Endothelial cell of umbilical vein (primary cell): ENCODE results near the gene SQOR. TPM values are rescaled to one million over a fixed set of nuclear protein-coding genes. Genes with fewer than 3 reads are reported as not detected.

Experiments
- BruUV-seq: library from RNA; stranded (reverse); fragments of 400-500 nt; replicated peaks from 2 replicates; lab custom pipeline; 2021; lab: Mats Ljungman, UMichigan
- CTCF ChIA-PET: fragments of 300-600, 350-600 bp; sonication (Branson Sonifier 250); formaldehyde crosslinking; loops from one replicate; lab custom pipeline; 2021; ENCODE audit warnings: antibody characterized with exemption, inconsistent platforms; lab: Charles Lee
- POLR2A ChIA-PET: fragments of 300-600, 350-600 bp; sonication (Branson Sonifier 250); formaldehyde crosslinking; loops from one replicate; lab custom pipeline; 2021; ENCODE audit warnings: antibody characterized with exemption, inconsistent platforms; lab: Charles Lee
- DNase-seq: peaks from one replicate; pipeline ENCODE4 v3.0.0-alpha.2; 2011; ENCODE audit warnings: low read depth, low spot score
- FAIRE-seq: peaks from 2 replicates; lab custom pipeline; 2011; peaks lifted over from hg19 to GRCh38; lab: Jason Lieb, UNC
- H2AFZ ChIP-seq: 2 replicates; pipeline ENCODE4 v1.6.0; 2012; ENCODE audit warnings: low read depth, low read length, control low read depth, inconsistent platforms
- H3K27ac ChIP-seq: 2 replicates; pipeline ENCODE4 v1.5.1; 2011; ENCODE audit warnings: low read depth, mild to moderate bottlenecking, control low read depth, low read length, moderate library complexity; ENCODE audit not compliant: insufficient read depth
- H3K27me3 ChIP-seq, 2 experiments: 2 replicates each; pipeline versions ENCODE4 v1.6.0 to v1.6.1; 2011; ENCODE audit warnings: low read length in 2 of 2, mixed read lengths in 1 of 2; ENCODE audit not compliant: control insufficient read depth in 2 of 2, insufficient read depth in 2 of 2
- H3K36me3 ChIP-seq, 2 experiments: 2 replicates in 1 of 2; 3 replicates in 1 of 2; pipeline ENCODE4 v1.5.1; 2011; ENCODE audit warnings: low read length in 2 of 2, mild to moderate bottlenecking in 1 of 2, moderate library complexity in 1 of 2; ENCODE audit not compliant: control insufficient read depth in 2 of 2, insufficient read depth in 2 of 2; ENCODE audit errors: extremely low read depth in 1 of 2
- H3K4me1 ChIP-seq: 3 replicates; pipeline ENCODE4 v1.5.1; 2011; ENCODE audit warnings: mild to moderate bottlenecking, low read length; ENCODE audit not compliant: control insufficient read depth, insufficient read depth; ENCODE audit errors: extremely low read depth
- H3K4me2 ChIP-seq: 2 replicates; pipeline ENCODE4 v1.6.1; 2011; ENCODE audit warnings: low read length, control low read depth, mixed read lengths; ENCODE audit not compliant: insufficient read depth
- H3K4me3 ChIP-seq, 3 experiments: fragments of 200-600 bp in 1 of 3; sonication (generic), shearing (Covaris generic) in 1 of 3; replicated peaks in 1 of 3; 2 replicates each; pipeline ENCODE4 v1.5.1; 2011 to 2016; ENCODE audit warnings: control low read depth in 3 of 3, low read length in 3 of 3, mild to moderate bottlenecking in 2 of 3, inconsistent platforms in 1 of 3, low read depth in 1 of 3, moderate library complexity in 1 of 3; ENCODE audit not compliant: insufficient read depth in 1 of 3
- H3K79me2 ChIP-seq: 2 replicates; pipeline ENCODE4 v1.6.0; 2012; ENCODE audit warnings: low read length, inconsistent platforms; ENCODE audit not compliant: control insufficient read depth, insufficient read depth
- H3K9ac ChIP-seq: replicated peaks from 2 replicates; pipeline ENCODE3; 2011; ENCODE audit warnings: low read length, control low read depth; ENCODE audit not compliant: insufficient read depth; ENCODE audit errors: extremely low read depth
- H3K9me1 ChIP-seq: replicated peaks from 3 replicates; pipeline ENCODE4 v1.6.0; 2011; ENCODE audit warnings: mild to moderate bottlenecking, low read length; ENCODE audit not compliant: control insufficient read depth, insufficient read depth; ENCODE audit errors: extremely low read depth
- H3K9me3 ChIP-seq: replicated peaks from 2 replicates; pipeline ENCODE4 v1.5.1; 2012; ENCODE audit warnings: low read length, inconsistent platforms; ENCODE audit not compliant: control insufficient read depth, insufficient read depth
- H4K20me1 ChIP-seq: replicated peaks from 2 replicates; pipeline ENCODE3; 2011; ENCODE audit warnings: mild to moderate bottlenecking, low read length; ENCODE audit not compliant: control insufficient read depth, insufficient read depth; ENCODE audit errors: extremely low read depth
- CTCF ChIP-seq, 2 donors: IDR thresholded peaks; 1 replicate in 1 of 2; 2 replicates in 1 of 2; pipeline ENCODE4 v1.5.1; 2011; ENCODE audit warnings: low read length in 2 of 2, mild to moderate bottlenecking in 2 of 2, moderate library complexity in 2 of 2, control low read depth in 1 of 2, inconsistent platforms in 1 of 2, low read depth in 1 of 2; ENCODE audit not compliant: insufficient read depth in 1 of 2; ENCODE audit errors: extremely low read depth in 1 of 2
- EZH2 ChIP-seq: IDR thresholded peaks from 2 replicates; pipeline ENCODE4 v1.6.1; 2012; ENCODE audit warnings: borderline replicate concordance, low read depth, mild to moderate bottlenecking, moderate library complexity, low read length, inconsistent platforms; ENCODE audit not compliant: severe bottlenecking
- FOS ChIP-seq: IDR thresholded peaks from 2 replicates; pipeline ENCODE4 v1.6.1; 2011; ENCODE audit warnings: mild to moderate bottlenecking, low read length, moderate library complexity, borderline replicate concordance; ENCODE audit not compliant: insufficient read depth
- GATA2 ChIP-seq: IDR thresholded peaks from 2 replicates; pipeline ENCODE4 v1.7.0; 2011; ENCODE audit warnings: low read depth, mild to moderate bottlenecking, moderate library complexity, mixed read lengths, low read length; ENCODE audit not compliant: insufficient read length, insufficient read depth
- JUN ChIP-seq: IDR thresholded peaks from 2 replicates; pipeline ENCODE4 v1.6.1; 2011; ENCODE audit warnings: borderline replicate concordance, low read depth; ENCODE audit not compliant: insufficient read length, insufficient read depth
- MAX ChIP-seq: IDR thresholded peaks from 2 replicates; pipeline ENCODE4 v1.6.1; 2011; ENCODE audit not compliant: insufficient read depth, insufficient read length
- MYC ChIP-seq: IDR thresholded peaks from one replicate; pipeline ENCODE4 v1.6.1; 2011; ENCODE audit warnings: mild to moderate bottlenecking, low read depth, low read length
- POLR2A ChIP-seq: IDR thresholded peaks from 2 replicates; pipeline ENCODE4 v1.6.1; 2012; ENCODE audit warnings: low read depth, mild to moderate bottlenecking, control low read depth, low read length
- POLR2AphosphoS5 ChIP-seq: IDR thresholded peaks from 2 replicates; pipeline ENCODE4 v1.6.1; 2012; ENCODE audit warnings: low read depth, mild to moderate bottlenecking, control low read depth, low read length, moderate library complexity; ENCODE audit not compliant: insufficient read depth
- dilution Hi-C: fragments of 300-500 bp; cut with MboI; formaldehyde crosslinking; loops from one replicate; pipeline ENCODE4 v1.15.0; 2019; ENCODE audit warnings: low sequenced_read_pairs; ENCODE audit not compliant: extremely low pct_ligation_motif_present
- intact Hi-C: fragments of 100-400 bp; cut with micrococcal nuclease; formaldehyde crosslinking; loops from one replicate; pipeline ENCODE4 v1.10.0; 2022
- polyA plus RNA-seq, 4 experiments: library from polyadenylated mRNA; depleted of rRNA in 3 of 4; stranded (reverse) in 3 of 4; unstranded in 1 of 4; fragments of >200 nt; gene quantifications; 2 replicates each; pipeline versions ENCODE4 v1.2.1 to v1.2.3, GENCODE V29; 2011 to 2012; ENCODE audit warnings: missing spikeins in 1 of 4
- total RNA-seq: library from RNA; stranded (reverse); gene quantifications from 2 replicates; pipeline ENCODE4 v1.2.3, GENCODE V29; 2021

Gene SQOR
- total and polyA plus RNA-seq, 2 donors (not counting 3 experiments of a cell fraction or from before 2014, with no cell fraction given), result 12.9 to 17.9 TPM

DNA sequence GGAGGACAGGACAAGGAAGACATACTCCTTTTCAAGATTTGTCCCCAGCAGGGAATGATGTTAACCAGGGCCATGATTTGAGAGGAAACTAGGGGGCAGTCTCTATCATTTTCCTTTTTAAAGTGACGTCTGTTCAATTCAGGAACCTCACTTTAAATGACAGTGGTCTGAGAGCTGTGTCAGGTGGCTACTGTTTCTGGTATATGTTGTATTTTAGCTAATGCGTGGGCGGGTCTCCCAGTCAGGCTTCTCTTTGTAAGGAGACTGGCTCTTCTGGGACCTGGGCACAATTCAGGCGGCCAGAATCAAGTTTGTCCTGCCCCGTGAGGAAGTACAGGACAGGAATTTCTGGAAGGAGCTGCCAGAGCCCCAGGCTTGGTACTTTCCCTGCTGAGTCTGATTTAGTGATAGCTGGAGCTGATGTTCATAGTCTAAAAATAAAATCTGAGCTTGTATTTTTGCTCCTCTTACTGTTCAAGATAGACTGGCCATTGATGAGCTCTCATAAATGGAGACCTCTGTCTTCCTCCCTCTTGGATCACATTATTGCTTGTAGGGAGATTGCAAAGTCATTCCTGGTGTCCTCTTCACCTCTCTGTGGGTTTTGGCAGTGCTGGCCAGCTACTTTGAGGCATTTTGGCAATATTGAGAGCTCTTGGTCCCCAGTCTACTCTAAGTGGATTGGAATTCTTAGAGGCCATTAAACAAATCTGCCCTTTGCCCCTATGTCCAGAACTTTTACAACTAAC, 25.6 kb downstream of the SQOR start:
- Histone ChIP-seq H3K36me3 (peaks cover 0 to 2% of the 10 kb centered on the region in 2 experiments), H3K4me1 (no peaks in the 10 kb centered on the region), H3K4me3 (no peak overlapping the region), H2AFZ (no peak overlapping the region), H3K27me3 (no peaks in the 10 kb centered on the region), H3K9me3 (no peaks in the 10 kb centered on the region), H4K20me1 (no peaks in the 10 kb centered on the region), H3K9me1 (no peaks in the 10 kb centered on the region), H3K79me2 (no peaks in the 10 kb centered on the region), H3K9ac (no peak overlapping the region), H3K27ac (no peak overlapping the region), H3K4me2 (no peak overlapping the region)
- DNase-seq, result no peak
- TF ChIP-seq MYC (no peak), JUN (no peak), FOS (no peak), POLR2A (no peak), MAX (no peak), GATA2 (no peak), CTCF (IDR thresholded peaks at IDR 0.05; ENCODE audit: extremely low read depth in 1 of 2, insufficient read depth in 1 of 2, low read depth in 1 of 2, low read length in 2 of 2) (no peak), EZH2 (no peak), POLR2AphosphoS5 (no peak)
- ChIA-PET POLR2A (no interaction called here), CTCF (interaction anchor here (0.8 to 3.0 kb wide), 4 partner anchors 10 to 45 kb away, joined by 3 to 10 read pairs (median 6); no protein-coding TSS in a partner anchor)
- FAIRE-seq, result no peak
- intact Hi-C loops, result no loop called here
- BruUV-seq, result no TSS peak
- dilution Hi-C loops, result no loop called here
